HG02938 (cell line): ENCODE measurements around the gene ITGA8.
"Not testable (repeated sequence)": the region's sequence is repeated elsewhere in the genome, so short reads cannot be mapped to it uniquely, and the experiment has no call there.

Experiments
- ATAC-seq: cut with Tn5 transposase; IDR thresholded peaks from one replicate; pipeline ENCODE4 v1.9.1; 2021; ENCODE audit warnings: mild to moderate bottlenecking, moderate library complexity; ENCODE audit not compliant: unreplicated experiment

Gene ITGA8

DNA sequence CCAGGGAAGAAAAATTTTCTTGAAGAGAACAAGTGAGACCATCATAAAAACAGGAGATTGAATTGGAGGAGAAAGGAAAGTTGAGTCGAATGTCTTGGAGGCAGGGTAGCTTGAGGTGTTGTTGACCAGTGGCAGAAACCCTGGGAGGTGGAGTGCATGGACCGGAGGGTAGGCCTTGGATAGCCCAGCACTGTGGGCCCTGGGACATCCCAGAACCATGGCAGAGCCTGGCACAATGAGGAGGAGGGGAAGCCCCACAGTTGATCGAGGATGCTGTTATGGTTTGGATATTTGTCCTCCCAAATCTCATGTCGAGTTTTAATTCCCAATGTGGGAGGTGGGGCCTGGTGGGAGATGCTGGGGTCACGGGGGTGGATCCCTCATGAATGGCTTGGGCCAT, 157.1 kb downstream of the ITGA8 start:
- ATAC-seq, result no peak

DNA sequence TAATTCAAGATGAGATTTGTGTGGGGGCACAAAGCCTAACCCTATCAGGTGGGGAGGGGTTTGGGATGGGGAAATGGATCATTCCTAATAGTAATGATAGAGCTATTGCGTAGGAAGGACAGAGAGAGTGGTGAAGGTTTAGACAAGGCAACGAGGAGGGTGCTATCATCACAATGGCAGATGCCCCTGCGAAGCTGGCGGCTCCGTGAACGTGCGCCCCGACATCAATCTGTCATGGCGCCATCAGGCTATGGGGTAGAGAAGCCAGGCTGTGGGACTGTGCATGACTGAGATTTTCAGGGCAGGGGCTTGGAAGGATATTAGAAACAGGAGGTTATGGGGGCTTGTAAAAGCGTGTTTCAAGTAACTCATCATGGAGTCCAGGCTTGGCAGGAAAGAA, 157.6 kb downstream of the ITGA8 start:
- no peak for ATAC-seq

DNA sequence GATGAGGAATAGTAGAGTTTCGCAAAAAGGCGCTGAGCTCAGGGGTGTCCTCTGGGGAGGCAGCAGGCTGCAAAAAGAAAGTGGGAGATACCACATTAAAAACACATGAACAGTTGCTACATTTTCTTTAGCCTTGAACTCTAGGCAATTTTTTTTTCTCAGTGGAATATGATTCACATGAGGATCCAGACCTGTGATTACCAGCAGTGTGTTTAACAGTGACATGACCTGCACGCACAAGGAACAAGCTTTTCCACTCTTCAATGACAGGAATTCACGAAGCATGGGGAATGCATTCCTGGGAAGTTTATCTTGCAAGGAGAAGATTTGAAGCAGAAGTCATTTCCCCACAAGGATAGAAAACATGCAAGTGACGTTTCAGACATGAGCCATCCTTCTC, 161.6 kb downstream of the ITGA8 start:
- ATAC-seq, result no peak

DNA sequence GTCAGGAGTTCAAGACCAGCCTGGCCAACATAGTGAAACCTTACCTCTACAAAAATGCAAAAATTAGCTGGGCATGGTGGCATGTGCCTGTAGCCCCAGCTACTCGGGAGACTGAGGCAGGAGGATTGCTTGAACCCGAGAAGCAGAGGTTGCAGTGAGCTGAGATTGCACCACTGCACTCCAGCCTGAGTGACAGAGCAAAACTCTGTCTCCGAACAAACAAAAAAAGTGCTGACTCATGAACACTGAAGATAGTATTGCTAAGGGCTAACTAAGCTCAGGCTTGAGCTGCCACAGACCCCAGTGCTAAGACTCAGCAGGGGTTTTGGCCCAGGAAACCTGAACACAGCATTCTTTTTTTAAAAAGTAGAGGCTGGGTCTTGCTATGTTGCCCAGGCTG, 162.6 kb downstream of the ITGA8 start:
- ATAC-seq, result not testable (repeated sequence)

DNA sequence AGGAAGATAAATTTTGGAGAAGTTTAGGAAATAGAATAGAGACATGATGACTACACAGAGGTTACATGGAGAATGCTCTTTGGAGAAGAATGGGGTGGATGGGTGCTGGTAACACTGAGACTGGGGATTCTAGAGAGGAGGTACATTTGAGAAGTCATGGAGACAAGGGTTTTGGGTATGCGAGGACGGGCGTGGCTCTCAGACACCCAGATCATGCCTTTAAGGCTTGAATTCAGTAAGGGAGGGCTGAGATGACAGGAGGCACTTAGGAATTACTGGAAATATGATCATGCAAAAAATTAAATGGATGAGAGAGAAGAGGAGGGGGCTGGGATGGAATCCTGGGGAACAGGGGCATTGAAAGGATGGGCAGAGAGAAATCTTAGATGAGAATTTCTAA, 168.8 kb downstream of the ITGA8 start:
- no peak for ATAC-seq

DNA sequence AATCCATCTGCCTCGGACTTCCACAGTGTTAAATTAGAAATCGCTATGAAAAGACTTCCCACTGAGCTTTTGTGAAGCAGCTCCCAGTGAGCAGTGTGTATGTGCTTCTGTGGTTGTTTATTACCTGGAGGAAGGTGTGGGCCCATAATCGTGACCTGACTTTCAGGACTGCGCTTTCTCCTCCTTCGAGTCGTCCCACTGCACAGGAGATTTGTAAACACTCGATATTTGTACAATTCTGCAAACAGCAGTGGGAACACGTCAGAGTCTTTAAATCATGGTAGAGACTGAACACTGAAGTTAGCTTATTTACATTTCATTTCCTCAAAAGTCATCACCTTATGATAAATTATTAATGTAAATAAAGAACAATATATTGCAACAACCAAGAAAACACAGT, 171.4 kb downstream of the ITGA8 start:
- ATAC-seq, result no peak

DNA sequence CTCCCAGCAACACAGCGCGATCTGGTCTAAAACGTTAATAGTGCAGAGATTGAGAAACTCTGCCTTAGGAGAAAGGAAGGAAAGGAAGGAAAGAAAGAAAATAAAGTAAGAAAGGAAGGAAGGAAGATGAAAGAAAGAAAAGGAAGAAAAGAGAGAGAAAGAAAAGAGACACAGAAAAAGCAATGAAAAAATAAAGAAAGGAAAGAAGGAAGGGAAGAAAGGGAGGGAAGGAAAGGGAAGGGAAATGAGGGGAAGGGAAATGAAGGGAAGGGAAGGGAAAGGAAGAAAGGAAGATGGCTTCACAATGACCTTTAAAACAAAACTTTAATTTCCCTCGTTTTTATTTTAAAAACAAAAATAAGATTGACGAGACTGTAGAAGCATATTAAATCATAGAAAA, 173.1 kb downstream of the ITGA8 start:
- no peak for ATAC-seq

DNA sequence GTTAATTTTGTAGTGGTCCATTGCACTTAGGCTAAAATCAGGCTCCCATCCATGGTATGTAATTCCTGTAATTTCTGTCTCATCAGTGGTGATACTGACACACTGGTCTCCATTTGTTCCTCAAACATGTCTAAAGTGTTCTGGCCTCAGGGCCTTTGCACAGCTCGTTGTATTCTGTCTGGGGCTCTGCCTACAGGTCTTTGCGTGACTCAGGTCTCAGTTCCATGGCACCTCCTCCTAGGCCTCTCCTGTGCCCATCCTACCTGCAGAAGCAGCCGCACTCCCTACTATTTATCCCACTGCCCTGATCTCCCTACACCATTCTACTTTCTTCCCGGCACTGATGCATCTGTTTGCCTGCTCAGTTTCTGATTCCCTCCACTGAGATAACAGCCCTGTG, 173.8 kb downstream of the ITGA8 start:
- ATAC-seq, result no peak

DNA sequence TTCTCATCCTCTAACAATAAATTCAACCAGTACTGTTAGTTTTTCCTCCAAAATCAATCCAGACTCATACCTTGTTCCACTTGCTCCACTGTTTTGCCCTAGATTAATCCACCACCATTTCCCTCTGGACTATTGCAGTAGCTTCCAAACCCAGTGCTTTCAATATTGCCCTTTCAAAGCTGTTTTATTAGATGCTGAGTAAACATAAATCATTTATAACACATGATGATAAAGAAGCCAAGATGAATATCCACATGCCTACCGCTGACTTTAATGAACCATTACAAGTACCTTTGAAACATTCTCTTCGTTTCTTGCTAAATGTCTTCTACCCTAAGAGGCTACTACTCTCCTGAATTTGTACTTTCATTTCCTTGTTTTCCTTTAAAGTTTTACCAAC, 174.5 kb downstream of the ITGA8 start:
- no peak for ATAC-seq

DNA sequence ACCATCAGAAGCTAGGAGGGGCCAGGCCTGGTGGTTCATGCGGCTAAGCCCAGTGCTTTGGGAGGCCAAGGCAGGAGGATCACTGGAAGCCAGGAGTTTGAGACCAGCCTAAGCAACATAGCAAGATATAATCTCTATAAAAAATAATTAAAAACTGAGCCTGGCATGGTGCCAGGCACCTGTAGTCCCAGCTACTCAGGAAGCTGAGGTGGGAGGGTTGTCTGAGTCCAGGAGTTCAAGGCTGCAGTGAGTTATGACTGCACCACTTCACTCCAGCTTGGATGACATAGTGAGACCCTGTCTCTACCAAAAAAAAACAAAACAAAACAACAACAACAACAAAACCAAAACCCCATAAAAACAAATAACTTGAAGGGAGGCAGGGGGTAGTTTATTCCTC, 175.7 kb downstream of the ITGA8 start:
- no peak for ATAC-seq

DNA sequence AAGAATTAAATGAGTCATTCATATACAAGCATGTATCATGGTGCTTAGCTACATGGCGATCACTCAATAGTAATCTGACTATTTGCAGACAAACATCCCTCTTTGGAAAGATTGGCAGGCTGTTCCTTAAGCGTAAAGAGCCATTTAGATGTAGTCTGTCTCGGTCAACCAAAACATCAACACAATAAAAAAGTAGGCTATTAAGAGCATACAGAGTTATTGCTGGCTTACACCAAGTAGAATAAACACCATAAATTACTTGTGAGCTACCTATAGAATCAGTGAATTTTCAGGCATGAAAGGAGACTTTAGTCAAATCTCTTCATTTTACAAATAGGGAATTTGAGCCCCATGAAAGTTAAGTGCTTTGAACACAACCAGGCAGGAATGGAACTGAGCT, 176.9 kb downstream of the ITGA8 start:
- ATAC-seq, result no peak

DNA sequence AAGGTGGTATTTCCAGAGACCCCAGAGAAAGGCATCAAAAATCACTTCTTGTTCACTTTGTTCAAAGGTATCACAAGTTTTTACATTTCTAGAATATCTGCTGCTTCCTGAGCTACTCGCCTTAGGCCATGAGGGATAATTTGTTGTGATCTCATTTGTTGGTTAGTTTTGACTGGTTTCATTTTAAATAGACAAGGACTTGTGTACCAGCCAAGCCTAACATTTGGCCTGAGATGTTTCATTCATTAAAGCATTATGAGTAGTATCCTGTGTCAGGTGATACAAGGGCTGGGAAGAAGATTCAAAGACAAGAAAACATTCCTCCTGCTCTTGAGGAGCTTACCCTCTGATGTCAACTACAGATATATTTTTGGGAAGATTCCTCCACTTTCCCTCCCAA, 178.3 kb downstream of the ITGA8 start:
- ATAC-seq, result no peak

DNA sequence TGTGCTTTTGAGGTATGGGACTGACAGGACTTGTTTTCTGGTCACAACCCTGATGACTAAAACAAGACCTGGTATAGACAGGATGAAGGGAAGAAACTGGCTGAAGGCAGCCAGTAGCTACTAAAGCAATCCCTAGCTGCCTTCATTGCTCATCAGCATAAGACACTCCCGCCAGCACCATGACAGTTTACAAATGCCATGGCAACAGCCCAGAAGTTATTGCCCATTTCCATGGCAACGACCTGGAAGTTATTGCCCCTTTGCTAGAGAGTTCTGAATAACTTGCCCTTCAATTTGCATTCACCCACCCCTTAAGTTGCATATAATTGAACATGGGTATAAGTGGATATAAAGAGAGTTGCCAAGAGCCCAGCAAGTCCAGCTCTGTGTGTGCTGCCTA, 179.0 kb downstream of the ITGA8 start:
- ATAC-seq, result no peak

DNA sequence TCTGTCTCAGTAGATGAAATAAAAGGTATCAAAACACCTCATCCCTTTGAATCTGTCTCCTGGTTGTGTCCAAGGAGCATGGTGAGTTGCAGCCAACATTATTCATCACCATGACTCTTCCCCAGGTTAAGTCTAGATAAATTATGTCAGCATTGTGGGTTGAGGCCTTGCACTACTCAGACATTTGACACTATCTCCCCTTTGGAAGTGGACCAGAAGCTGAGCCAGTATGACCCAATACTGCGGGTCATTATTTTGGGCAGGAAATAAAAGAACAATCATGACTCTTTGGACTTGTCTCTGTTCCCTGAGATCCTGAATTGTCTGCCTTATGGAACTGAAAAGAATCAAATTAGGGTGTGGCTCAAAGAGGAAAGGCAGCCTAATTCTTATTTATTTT, 180.5 kb downstream of the ITGA8 start:
- ATAC-seq, result no peak

DNA sequence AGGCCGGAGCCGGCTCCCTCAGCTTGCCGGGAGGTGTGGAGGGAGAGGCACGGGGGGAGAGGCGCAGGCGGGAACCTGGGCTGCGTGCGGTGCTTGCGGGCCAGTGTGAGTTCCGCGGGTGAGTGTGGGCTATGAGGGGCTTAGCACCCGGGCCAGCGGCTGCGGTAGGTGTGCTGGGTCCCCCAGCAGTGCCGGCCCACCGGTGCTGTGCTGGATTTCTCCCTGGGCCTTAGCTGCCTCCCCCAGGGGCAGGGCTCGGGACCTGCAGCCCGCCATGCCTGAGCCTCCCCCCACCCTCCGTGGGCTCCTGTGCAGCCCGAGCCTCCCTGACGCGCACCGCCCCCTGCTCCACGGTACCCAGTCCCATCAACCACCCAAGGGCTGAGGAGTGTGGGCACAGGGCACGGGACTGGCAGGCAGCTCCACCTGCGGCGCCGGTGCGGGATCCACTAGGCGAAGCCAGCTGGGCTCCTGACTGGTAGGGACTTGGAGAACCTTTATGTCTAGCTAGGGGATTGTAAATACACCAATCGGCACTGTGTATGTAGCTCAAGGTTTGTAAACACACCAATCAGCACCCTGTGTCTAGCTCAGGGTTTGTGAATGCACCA, 184.7 kb downstream of the ITGA8 start:
- ATAC-seq, result not testable (repeated sequence)

DNA sequence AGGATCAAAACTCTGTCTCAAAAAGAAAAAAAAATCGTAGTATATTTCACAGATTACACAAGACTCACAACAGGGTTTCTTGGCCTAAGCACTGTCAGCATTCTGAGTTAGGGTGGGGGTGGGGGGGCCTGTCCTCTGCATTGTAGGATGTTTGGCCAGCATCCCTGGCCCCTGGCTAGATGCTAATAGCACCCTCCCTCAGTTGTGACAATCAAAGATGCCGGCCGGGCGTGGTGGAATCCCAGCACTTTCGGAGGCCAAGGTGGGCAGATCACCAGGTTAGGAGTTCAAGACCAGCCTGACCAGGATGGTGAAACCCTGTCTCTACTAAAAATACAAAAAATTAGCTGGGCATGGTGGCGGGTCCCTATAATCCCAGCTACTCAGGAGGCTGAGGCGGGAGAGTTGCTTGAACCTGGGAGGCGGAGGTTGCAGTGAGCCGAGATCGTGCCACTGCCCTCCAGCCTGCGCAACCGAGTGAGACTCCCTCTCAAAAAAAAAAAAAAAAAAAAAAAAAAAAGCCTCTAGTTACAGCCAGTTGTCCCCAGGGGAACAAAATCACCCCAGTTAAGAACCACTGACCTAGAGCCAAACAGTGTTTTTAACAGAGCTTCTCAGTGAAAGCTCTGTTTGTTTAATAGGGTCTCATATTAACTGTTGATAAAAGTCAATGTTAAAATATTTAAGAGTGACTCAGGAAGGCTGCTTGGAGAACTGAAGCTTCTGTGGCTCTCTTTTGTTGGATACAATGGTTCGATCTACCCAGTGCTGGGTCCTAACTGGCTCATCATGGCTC, 187.6 kb downstream of the ITGA8 start:
- ATAC-seq, result no peak

DNA sequence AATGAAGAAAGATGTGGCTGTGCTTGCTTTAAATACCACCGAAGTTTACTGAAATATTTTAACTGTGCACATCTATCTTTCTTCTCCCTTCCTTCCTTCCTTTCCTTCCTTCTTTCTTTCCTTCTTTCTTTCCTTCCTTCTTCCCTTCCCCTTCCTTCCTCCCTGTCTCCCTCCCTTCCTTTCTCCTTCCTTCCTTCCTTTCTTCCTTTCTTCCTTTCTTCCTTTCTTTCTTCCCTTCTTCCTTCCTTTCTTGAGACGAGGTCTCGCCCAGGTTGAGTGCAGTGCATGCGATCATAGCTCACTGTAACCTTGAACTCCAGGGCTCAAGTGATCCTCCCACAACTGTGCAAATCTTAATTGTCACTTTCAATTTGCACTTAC, 190.9 kb downstream of the ITGA8 start:
- no peak for ATAC-seq

DNA sequence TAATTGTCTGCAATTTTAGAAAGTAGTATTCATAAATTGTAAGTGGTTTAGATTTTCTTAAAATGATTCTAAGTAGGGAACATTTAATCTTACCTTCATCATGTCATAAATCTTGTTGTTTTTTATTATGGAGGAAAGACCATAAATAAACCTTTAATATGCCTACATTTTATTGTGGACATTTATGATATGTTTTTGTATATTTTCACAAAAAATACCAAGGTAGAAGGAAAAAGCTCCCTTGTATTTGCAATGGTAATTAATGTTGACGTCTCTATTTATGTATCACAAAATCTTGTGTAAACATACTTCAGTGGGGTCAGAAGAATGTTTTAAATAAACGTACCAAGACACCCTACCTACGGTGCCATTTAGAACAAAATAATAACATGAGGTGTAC, 193.0 kb downstream of the ITGA8 start:
- no peak for ATAC-seq

DNA sequence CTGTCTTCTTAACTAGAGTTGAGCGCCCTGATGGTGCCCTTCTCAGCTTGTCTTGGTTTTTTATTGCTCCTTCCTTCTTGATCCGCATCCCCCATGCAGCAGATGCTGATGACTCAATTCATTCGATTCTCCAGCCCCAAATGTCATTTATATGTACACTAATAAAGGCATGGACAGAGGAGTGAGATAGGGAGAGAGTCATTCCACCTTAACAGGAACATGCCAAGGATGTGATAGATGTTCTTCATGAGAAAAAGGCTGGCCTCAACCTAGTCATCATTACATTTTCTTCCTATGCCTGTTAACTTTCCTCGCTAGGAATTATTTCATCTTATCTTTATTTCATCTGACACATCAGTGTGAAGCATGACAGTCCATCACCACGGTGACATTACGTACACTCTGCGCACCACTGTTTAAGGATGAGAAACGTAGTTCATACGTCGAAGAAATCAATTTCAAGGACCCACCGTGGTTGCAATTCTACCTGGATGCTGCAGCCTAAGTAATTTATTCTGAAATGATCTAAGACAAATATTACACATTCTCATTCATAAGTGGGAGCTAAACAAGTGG, 198.3 kb downstream of the ITGA8 start:
- no peak for ATAC-seq

DNA sequence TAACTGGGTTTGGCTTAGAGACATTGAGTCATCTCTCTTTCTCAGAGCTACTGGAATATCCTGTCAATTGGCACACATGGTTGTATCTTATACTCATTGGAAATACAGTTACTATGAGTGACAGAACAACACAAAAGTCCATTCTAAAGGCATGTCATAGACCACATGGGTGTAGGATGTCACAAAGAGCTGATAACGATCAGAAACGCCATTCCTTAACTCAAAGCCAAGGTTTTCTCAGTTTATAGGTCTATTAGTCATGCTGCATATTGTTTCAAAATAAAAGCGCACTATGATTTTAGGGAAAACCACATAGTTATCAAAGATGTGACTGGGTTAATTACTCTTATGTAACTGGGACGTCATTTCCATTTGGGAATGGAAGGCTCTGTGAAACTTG, 201.5 kb downstream of the ITGA8 start:
- ATAC-seq, result no peak

DNA sequence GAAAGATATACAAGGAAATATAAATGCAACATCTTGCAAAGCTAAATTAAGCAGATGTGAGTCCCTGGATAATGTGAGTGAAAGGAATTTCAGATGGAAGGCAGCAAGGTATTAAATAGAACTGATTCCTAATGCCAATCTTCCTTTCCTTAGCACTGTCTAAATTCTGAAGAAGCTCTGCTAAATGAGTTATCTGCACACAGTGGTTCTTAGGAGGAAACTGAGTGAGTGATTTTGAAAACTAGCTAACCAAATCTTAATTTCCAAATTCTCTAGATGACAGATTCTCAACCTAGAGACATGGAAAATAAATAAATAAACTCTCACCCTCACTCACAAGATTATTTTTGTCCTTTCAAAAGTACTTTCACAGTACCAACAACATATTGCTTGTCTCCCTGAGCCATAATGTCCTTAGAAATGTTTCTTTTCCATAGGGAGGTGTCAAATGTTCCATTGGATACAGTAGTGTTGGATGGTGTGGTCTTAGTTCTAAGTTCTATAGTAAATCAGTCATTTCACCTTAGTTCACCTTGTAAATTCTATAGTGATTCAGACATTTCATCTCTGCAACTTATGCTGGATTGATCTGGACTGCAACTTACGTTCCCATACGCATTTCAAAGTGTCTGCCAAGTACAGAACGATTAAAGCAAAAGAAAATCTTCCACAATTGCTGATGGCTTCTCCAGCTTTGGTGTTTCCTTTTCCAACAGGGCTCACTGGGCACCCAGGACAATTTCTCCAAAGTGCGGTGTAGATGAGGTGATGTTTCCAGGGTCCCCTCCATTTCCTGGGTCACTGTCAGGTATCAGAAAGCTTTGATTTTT, 203.3 kb downstream of the ITGA8 start:
- no peak for ATAC-seq

DNA sequence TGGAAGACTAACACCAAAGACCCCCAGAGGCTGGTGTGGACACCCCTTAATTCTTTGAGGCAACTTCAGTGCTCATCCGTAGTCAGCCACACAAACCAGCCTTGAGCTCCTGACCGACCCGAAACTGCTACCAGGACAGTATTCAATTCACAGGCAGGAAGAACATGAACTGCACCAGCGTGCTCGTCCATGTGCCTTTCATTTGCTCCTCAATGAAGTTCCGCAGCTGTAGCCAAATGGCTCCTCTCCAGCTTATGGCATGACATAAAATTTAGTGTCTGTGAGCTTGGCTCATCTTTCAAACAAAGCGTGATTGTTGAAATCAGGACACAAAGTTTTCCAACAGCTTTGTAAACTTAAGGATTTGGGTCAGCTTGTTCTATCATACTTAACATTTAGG, 204.5 kb downstream of the ITGA8 start:
- no peak for ATAC-seq
